IMR-90 (cell line): ENCODE data around the gene VGLL2. TPM values are rescaled to one million over a fixed set of nuclear protein-coding genes. Genes with fewer than 3 reads are reported as not detected.

Experiments
- ATAC-seq: fragments of 200-7000 bp; cut with Tn5 transposase; 2 replicates; pipeline ENCODE4 v1.9.1; 2020; ENCODE audit warnings: low read depth, mild to moderate bottlenecking, moderate library complexity
- BruUV-seq: library from RNA; stranded (reverse); fragments of 400-500 nt; replicated peaks from 2 replicates; lab custom pipeline; 2021; lab: Mats Ljungman, UMichigan
- CTCF ChIA-PET: fragments of 300-600 bp; formaldehyde crosslinking; extraction: SDS; loops from one replicate; lab custom pipeline; 2021; ENCODE audit warnings: antibody characterized with exemption; lab: Yijun Ruan, JAX
- POLR2A ChIA-PET: fragments of 300-600 bp; sonication (Branson Sonifier 250); formaldehyde crosslinking; loops from one replicate; lab custom pipeline; 2022; ENCODE audit warnings: antibody characterized with exemption; ENCODE audit not compliant: unreplicated experiment; lab: Charles Lee
- DNase-seq: peaks from one replicate; pipeline ENCODE4 v3.0.0; 2013
- H2AFZ ChIP-seq: replicated peaks from 2 replicates; pipeline ENCODE3; 2013; ENCODE audit warnings: low read length, mild to moderate bottlenecking; ENCODE audit not compliant: poor library complexity
- H2AK5ac ChIP-seq: 2 replicates; pipeline ENCODE4 v1.6.1; 2013; ENCODE audit warnings: low read depth, low read length, inconsistent platforms
- H2AK9ac ChIP-seq: replicated peaks from 2 replicates; pipeline ENCODE3; 2013; ENCODE audit warnings: mild to moderate bottlenecking, low read depth, low read length, moderate library complexity; ENCODE audit not compliant: poor library complexity
- H2BK120ac ChIP-seq: 2 replicates; pipeline ENCODE4 v1.6.1; 2013; ENCODE audit warnings: low read depth, low read length, inconsistent platforms
- H2BK15ac ChIP-seq: 3 replicates; pipeline ENCODE4 v1.6.1; 2013; ENCODE audit warnings: low read depth, low read length, inconsistent platforms
- H2BK20ac ChIP-seq: 2 replicates; pipeline ENCODE4 v1.6.1; 2013; ENCODE audit warnings: low read depth, mild to moderate bottlenecking, inconsistent platforms, low read length, moderate library complexity
- H2BK5ac ChIP-seq: 2 replicates; pipeline ENCODE4 v1.6.1; 2013; ENCODE audit warnings: mild to moderate bottlenecking, low read depth, low read length, inconsistent platforms; ENCODE audit not compliant: poor library complexity, severe bottlenecking
- H3K14ac ChIP-seq: replicated peaks from 2 replicates; pipeline ENCODE4 v1.6.1; 2013; ENCODE audit warnings: low read depth, low read length, inconsistent platforms
- H3K18ac ChIP-seq: 2 replicates; pipeline ENCODE4 v1.6.1; 2013; ENCODE audit warnings: low read depth, low read length, control low read depth
- H3K23ac ChIP-seq: 2 replicates; pipeline ENCODE4 v1.6.1; 2013; ENCODE audit warnings: low read depth, low read length, inconsistent platforms
- H3K27ac ChIP-seq: 2 replicates; pipeline ENCODE4 v1.5.1; 2013; ENCODE audit warnings: mild to moderate bottlenecking, control low read depth, low read length; ENCODE audit not compliant: insufficient read depth
- H3K27me3 ChIP-seq: 2 replicates; pipeline ENCODE4 v1.6.1; 2013; ENCODE audit warnings: low read length; ENCODE audit not compliant: control insufficient read depth, insufficient read depth
- H3K36me3 ChIP-seq: 2 replicates; pipeline ENCODE4 v1.6.1; 2013; ENCODE audit warnings: low read length, mixed read lengths; ENCODE audit not compliant: control insufficient read depth, insufficient read depth
- H3K4ac ChIP-seq: 2 replicates; pipeline ENCODE4 v1.6.1; 2013; ENCODE audit warnings: low read depth, low read length, inconsistent platforms
- H3K4me1 ChIP-seq: 2 replicates; pipeline ENCODE4 v1.6.1; 2013; ENCODE audit warnings: low read length, mixed read lengths; ENCODE audit not compliant: control insufficient read depth, insufficient read depth
- H3K4me2 ChIP-seq: 2 replicates; pipeline ENCODE4 v1.6.1; 2013; ENCODE audit warnings: low read depth, mild to moderate bottlenecking, control low read depth, low read length, moderate library complexity
- H3K4me3 ChIP-seq: 2 replicates; pipeline ENCODE4 v1.5.1; 2013; ENCODE audit warnings: low read depth, mild to moderate bottlenecking, control low read depth, low read length, moderate library complexity; ENCODE audit not compliant: insufficient read depth
- H3K56ac ChIP-seq: 2 replicates; pipeline ENCODE4 v1.6.1; 2013; ENCODE audit warnings: low read length, inconsistent platforms; ENCODE audit not compliant: insufficient read depth; ENCODE audit errors: extremely low read depth
- H3K79me1 ChIP-seq, 2 experiments: 2 replicates each; pipeline ENCODE4 v1.6.1; 2013; ENCODE audit warnings: low read length in 2 of 2, inconsistent platforms in 1 of 2, low read depth in 1 of 2
- H3K9ac ChIP-seq: 2 replicates; pipeline ENCODE4 v1.6.1; 2013; ENCODE audit warnings: low read depth, low read length, control low read depth
- H3K9me1 ChIP-seq: 2 replicates; pipeline ENCODE4 v1.6.1; 2013; ENCODE audit warnings: low read length, inconsistent platforms; ENCODE audit not compliant: insufficient read depth
- H3K9me3 ChIP-seq: 2 replicates; pipeline ENCODE4 v1.6.1; 2013; ENCODE audit warnings: low read length; ENCODE audit not compliant: control insufficient read depth, insufficient read depth
- H4K20me1 ChIP-seq: 2 replicates; pipeline ENCODE4 v1.6.1; 2013; ENCODE audit warnings: low read length, inconsistent platforms; ENCODE audit not compliant: insufficient read depth
- H4K5ac ChIP-seq: 2 replicates; pipeline ENCODE4 v1.6.1; 2013; ENCODE audit warnings: mild to moderate bottlenecking, low read depth, low read length, control low read depth
- H4K8ac ChIP-seq, 2 experiments: 2 replicates each; pipeline ENCODE4 v1.6.1; 2013; ENCODE audit warnings: low read depth in 2 of 2, low read length in 2 of 2, control low read depth in 1 of 2, inconsistent platforms in 1 of 2
- H4K91ac ChIP-seq: 2 replicates; pipeline ENCODE4 v1.6.1; 2013; ENCODE audit warnings: low read depth, low read length, inconsistent platforms; ENCODE audit not compliant: insufficient read depth
- MXI1 ChIP-seq: IDR thresholded peaks from 2 replicates; pipeline ENCODE4 v1.6.1; 2012; ENCODE audit warnings: low read depth, mild to moderate bottlenecking, low read length, moderate library complexity, borderline replicate concordance
- POLR2A ChIP-seq: IDR thresholded peaks from 2 replicates; pipeline ENCODE4 v1.6.1; 2012; ENCODE audit warnings: mild to moderate bottlenecking, low read depth, low read length
- USF2 ChIP-seq: fragments of 150-350 bp; IDR thresholded peaks from 2 replicates; pipeline ENCODE4 v1.6.1; 2017; ENCODE audit warnings: mild to moderate bottlenecking, antibody characterized with exemption, low read length, low read depth
- WGBS, 2 experiments: methylation state at CpG; one replicate each; pipeline versions ENCODE4 v1.1.5 to v1.1.7; 2013; ENCODE audit warnings: missing lambda C conversion rate in 2 of 2; ENCODE audit not compliant: insufficient read length in 1 of 2; ENCODE audit errors: extremely low coverage in 2 of 2; 5-methylcytosine and 5-hydroxymethylcytosine counted together
- dilution Hi-C: fragments of 300-500 bp; cut with HindIII; formaldehyde crosslinking; loops from one replicate; pipeline ENCODE4 v1.14.3; 2018; ENCODE audit warnings: low sequenced_read_pairs; ENCODE audit not compliant: unreplicated experiment
- in situ Hi-C: fragments of 300-500 bp; cut with MboI; formaldehyde crosslinking; loops from 3 replicates; pipeline ENCODE4 v1.14.3; 2019; ENCODE audit warnings: low sequenced_read_pairs, inconsistent platforms, mixed read lengths
- intact Hi-C: fragments of 100-400 bp; cut with micrococcal nuclease; formaldehyde crosslinking; loops from 2 replicates; pipeline ENCODE4 v1.10.0; 2022
- polyA plus RNA-seq, 3 experiments: library from polyadenylated mRNA; depleted of rRNA; stranded (reverse); fragments of >200 nt; gene quantifications; 2 replicates each; pipeline ENCODE4 v1.2.3, GENCODE V29; 2012; ENCODE audit warnings: low replicate concordance in 1 of 3
- total RNA-seq: library from RNA; depleted of rRNA; stranded (reverse); fragments of >200 nt; gene quantifications from 2 replicates; pipeline ENCODE4 v1.2.3, GENCODE V29; 2012

VGLL2 gene
- total and polyA plus RNA-seq, 2 of the 4 experiments (the other 2 are of a cell fraction), result not detected

GRCh38 chr6:117298941-117299340 is 33.6 kb downstream of the VGLL2 start:
- no peak for ATAC-seq
- H4K8ac ChIP-seq, result no peak overlapping the region
- no peak overlapping the region for H3K4me3 ChIP-seq
- no TSS peak for BruUV-seq
- H2AFZ ChIP-seq, result no peak overlapping the region
- no peak overlapping the region for H4K5ac ChIP-seq
- no peak overlapping the region for H2AK9ac ChIP-seq
- in situ Hi-C loops, result no loop called here
- no peaks in the 10 kb centered on the region for H3K9me3 ChIP-seq
- no peak overlapping the region for H4K91ac ChIP-seq
- ChIA-PET POLR2A (no interaction called here), CTCF (no interaction called here)
- no peak overlapping the region for H3K14ac ChIP-seq
- H2AK5ac ChIP-seq, result no peak overlapping the region
- no peak for TF ChIP-seq MXI1
- TF ChIP-seq POLR2A, result no peak
- no peak for TF ChIP-seq USF2
- H3K18ac ChIP-seq, result no peak overlapping the region
- H2BK15ac ChIP-seq, result no peak overlapping the region
- H3K36me3 ChIP-seq, result no peaks in the 10 kb centered on the region
- no peaks in the 10 kb centered on the region for H3K27me3 ChIP-seq
- H3K4me1 ChIP-seq, result no peaks in the 10 kb centered on the region
- H3K4ac ChIP-seq, result no peak overlapping the region
- DNase-seq, result no peak
- H2BK5ac ChIP-seq, result no peak overlapping the region
- no peak overlapping the region for H2BK20ac ChIP-seq
- no peaks in the 10 kb centered on the region for H3K9me1 ChIP-seq
- no peak overlapping the region for H3K4me2 ChIP-seq
- no CpG with 5 or more reads among the region's 3 CpGs for WGBS, 2 experiments
- H4K20me1 ChIP-seq, result no peaks in the 10 kb centered on the region
- intact Hi-C loops, result no loop called here
- H3K79me1 ChIP-seq, result no peaks in the 10 kb centered on the region
- H3K23ac ChIP-seq, result no peak overlapping the region
- dilution Hi-C loops, result no loop called here
- no peak overlapping the region for H3K56ac ChIP-seq
- H2BK120ac ChIP-seq, result no peak overlapping the region
- H3K27ac ChIP-seq, result no peak overlapping the region
- H3K9ac ChIP-seq, result no peak overlapping the region
